ENCODE data around the gene TYK2. TPM values are rescaled to one million over a fixed set of nuclear protein-coding genes. Genes with fewer than 3 reads are reported as not detected.

The TYK2 gene
- total and polyA plus RNA-seq, 2 of the 13 experiments (the other 11 are each of a cell fraction or from before 2014, with no cell fraction given): 38.8 to 60.1 TPM

DNA sequence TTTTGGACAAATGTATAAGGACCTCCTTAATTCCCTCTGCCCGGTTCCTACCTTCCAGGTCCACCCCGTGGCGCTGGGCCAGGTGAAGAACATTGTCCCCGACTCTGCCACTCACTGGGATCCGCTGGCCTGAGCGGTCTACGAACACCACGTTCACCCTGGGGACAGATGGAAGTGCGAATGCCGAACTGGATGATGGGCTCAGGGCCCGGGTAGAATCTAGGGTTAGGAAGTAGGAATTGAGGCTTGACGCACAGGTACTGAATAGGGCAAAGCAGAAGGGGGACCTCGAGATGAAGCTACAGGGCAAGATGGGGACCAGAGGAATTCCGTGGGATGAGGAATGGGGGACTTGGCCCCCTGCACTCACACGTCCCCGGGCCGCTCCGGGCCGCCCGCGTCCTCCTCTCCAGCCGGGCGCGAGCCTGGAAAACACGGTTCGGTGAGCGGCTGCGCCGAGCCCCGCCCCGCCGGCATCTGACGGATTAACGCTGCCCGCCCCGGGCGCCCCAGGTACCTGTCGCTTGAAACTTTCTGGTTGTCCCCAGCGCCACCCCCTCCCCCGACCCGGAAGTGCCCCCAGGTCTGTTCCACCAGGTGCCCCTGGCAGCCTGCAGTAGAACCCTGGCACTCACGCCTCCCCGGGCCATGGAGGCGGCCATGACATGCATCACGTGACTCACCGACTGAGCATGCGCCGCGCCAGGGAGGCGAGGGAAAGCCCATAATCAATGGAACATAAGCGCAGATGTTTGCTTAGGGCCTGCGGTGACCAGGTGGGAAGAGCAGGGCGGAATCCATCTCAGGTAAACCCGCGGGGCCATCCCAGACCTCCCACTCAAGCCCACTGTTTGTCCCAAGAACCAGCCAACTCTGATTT is 64.8 kb downstream of the TYK2 start, which contains the start of gene FDX2 (continued):
- TF ChIP-seq, protein P1, sequence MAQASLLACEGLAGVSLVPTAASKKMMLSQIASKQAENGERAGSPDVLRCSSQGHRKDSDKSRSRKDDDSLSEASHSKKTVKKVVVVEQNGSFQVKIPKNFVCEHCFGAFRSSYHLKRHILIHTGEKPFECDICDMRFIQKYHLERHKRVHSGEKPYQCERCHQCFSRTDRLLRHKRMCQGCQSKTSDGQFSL (CRISPR knock-in tag; IDR thresholded peaks at IDR 0.05): no peak
- TF ChIP-seq HDAC1 (CRISPR knock-in tag; IDR thresholded peaks at IDR 0.05) (peak; percentile 77), HMGA1 (CRISPR knock-in tag; conservative IDR thresholded peaks at IDR 0.05) (no peak), E2F2 (CRISPR knock-in tag; IDR thresholded peaks at IDR 0.05; ENCODE audit: borderline replicate concordance) (no peak), ZNF256 (CRISPR knock-in tag; conservative IDR thresholded peaks at IDR 0.05) (no peak; the same call in 1 of the 2 replicates), DNMT3B (CRISPR knock-in tag; conservative IDR thresholded peaks at IDR 0.05) (no peak), MBD4 (IDR thresholded peaks at IDR 0.05; ENCODE audit: borderline replicate concordance, low read length) (no peak), ZBTB7A (CRISPR knock-in tag; IDR thresholded peaks at IDR 0.05) (no peak), YY1 (IDR thresholded peaks at IDR 0.05; ENCODE audit: insufficient read depth, insufficient replicate concordance, low read depth, low read length) (peak; percentile 99), ZNF513 (CRISPR knock-in tag; conservative IDR thresholded peaks at IDR 0.05) (no peak)
- TF ChIP-seq, protein P2, sequence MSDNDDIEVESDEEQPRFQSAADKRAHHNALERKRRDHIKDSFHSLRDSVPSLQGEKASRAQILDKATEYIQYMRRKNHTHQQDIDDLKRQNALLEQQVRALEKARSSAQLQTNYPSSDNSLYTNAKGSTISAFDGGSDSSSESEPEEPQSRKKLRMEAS (IDR thresholded peaks at IDR 0.05): peak; percentile 96
- TF ChIP-seq, protein P3, sequence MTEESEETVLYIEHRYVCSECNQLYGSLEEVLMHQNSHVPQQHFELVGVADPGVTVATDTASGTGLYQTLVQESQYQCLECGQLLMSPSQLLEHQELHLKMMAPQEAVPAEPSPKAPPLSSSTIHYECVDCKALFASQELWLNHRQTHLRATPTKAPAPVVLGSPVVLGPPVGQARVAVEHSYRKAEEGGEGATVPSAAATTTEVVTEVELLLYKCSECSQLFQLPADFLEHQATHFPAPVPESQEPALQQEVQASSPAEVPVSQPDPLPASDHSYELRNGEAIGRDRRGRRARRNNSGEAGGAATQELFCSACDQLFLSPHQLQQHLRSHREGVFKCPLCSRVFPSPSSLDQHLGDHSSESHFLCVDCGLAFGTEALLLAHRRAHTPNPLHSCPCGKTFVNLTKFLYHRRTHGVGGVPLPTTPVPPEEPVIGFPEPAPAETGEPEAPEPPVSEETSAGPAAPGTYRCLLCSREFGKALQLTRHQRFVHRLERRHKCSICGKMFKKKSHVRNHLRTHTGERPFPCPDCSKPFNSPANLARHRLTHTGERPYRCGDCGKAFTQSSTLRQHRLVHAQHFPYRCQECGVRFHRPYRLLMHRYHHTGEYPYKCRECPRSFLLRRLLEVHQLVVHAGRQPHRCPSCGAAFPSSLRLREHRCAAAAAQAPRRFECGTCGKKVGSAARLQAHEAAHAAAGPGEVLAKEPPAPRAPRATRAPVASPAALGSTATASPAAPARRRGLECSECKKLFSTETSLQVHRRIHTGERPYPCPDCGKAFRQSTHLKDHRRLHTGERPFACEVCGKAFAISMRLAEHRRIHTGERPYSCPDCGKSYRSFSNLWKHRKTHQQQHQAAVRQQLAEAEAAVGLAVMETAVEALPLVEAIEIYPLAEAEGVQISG (CRISPR knock-in tag; IDR thresholded peaks at IDR 0.05): peak; percentile 46; the same call in 1 of the 2 replicates
- TF ChIP-seq, protein P4, sequence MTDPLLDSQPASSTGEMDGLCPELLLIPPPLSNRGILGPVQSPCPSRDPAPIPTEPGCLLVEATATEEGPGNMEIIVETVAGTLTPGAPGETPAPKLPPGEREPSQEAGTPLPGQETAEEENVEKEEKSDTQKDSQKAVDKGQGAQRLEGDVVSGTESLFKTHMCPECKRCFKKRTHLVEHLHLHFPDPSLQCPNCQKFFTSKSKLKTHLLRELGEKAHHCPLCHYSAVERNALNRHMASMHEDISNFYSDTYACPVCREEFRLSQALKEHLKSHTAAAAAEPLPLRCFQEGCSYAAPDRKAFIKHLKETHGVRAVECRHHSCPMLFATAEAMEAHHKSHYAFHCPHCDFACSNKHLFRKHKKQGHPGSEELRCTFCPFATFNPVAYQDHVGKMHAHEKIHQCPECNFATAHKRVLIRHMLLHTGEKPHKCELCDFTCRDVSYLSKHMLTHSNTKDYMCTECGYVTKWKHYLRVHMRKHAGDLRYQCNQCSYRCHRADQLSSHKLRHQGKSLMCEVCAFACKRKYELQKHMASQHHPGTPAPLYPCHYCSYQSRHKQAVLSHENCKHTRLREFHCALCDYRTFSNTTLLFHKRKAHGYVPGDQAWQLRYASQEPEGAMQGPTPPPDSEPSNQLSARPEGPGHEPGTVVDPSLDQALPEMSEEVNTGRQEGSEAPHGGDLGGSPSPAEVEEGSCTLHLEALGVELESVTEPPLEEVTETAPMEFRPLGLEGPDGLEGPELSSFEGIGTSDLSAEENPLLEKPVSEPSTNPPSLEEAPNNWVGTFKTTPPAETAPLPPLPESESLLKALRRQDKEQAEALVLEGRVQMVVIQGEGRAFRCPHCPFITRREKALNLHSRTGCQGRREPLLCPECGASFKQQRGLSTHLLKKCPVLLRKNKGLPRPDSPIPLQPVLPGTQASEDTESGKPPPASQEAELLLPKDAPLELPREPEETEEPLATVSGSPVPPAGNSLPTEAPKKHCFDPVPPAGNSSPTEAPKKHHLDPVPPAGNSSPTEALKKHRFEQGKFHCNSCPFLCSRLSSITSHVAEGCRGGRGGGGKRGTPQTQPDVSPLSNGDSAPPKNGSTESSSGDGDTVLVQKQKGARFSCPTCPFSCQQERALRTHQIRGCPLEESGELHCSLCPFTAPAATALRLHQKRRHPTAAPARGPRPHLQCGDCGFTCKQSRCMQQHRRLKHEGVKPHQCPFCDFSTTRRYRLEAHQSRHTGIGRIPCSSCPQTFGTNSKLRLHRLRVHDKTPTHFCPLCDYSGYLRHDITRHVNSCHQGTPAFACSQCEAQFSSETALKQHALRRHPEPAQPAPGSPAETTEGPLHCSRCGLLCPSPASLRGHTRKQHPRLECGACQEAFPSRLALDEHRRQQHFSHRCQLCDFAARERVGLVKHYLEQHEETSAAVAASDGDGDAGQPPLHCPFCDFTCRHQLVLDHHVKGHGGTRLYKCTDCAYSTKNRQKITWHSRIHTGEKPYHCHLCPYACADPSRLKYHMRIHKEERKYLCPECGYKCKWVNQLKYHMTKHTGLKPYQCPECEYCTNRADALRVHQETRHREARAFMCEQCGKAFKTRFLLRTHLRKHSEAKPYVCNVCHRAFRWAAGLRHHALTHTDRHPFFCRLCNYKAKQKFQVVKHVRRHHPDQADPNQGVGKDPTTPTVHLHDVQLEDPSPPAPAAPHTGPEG (CRISPR knock-in tag; IDR thresholded peaks at IDR 0.05): no peak
- TF ChIP-seq, protein P5, sequence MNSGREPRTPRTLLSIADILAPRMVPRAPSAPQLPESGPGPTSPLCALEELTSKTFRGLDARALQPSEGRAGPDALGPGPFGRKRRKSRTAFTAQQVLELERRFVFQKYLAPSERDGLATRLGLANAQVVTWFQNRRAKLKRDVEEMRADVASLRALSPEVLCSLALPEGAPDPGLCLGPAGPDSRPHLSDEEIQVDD (CRISPR knock-in tag; IDR thresholded peaks at IDR 0.05; ENCODE audit: borderline replicate concordance): no peak
